ENCODE results near the gene TMEM222.

Gene TMEM222

GRCh38 chr1:27350663-27351540 lies 28.9 kb downstream of the TMEM222 start:
- H3K79me2 ChIP-seq (ENCODE audit: insufficient read depth, low read length): peaks cover 6% of the 10 kb centered on the region; the same call in 1 of the 2 replicates
- TF ChIP-seq EZH2phosphoT487 (IDR thresholded peaks at IDR 0.05; ENCODE audit: borderline replicate concordance): no peak
- no peak for TF ChIP-seq CTCF (conservative IDR thresholded peaks at IDR 0.05; ENCODE audit: low read length)
- H3K4me1 ChIP-seq (ENCODE audit: insufficient read depth, low read length, poor library complexity, severe bottlenecking): peaks cover 3% of the 10 kb centered on the region
- peaks cover 5% of the 10 kb centered on the region; the same call in 1 of the 2 replicates for H3K36me3 ChIP-seq (ENCODE audit: insufficient read depth, low read length)
- no peak overlapping the region for H2AFZ ChIP-seq (ENCODE audit: low read length)
- no peak overlapping the region for H3K4me2 ChIP-seq (ENCODE audit: low read depth, low read length, poor library complexity, severe bottlenecking)
- no peaks in the 10 kb centered on the region for H3K9me2 ChIP-seq (replicated peaks; ENCODE audit: low read depth, low read length)
- no peak overlapping the region for H3K4me3 ChIP-seq (ENCODE audit: low read length, poor library complexity, severe bottlenecking)
- no peaks in the 10 kb centered on the region for H3F3A ChIP-seq (ENCODE audit: low read depth)
- no peak overlapping the region for H3K9ac ChIP-seq (ENCODE audit: low read depth, low read length, poor library complexity, severe bottlenecking)
- H3K27me3 ChIP-seq (ENCODE audit: insufficient read depth, low read length, poor library complexity, severe bottlenecking): no peaks in the 10 kb centered on the region
- H4K20me1 ChIP-seq (ENCODE audit: insufficient read depth, low read length, poor library complexity, severe bottlenecking): no peaks in the 10 kb centered on the region
- H3K9me3 ChIP-seq (ENCODE audit: insufficient read depth, low read depth, low read length): no peaks in the 10 kb centered on the region

- no peaks in the 10 kb centered on the region for H3F3A ChIP-seq (ENCODE audit: low read depth)
- H4K20me1 ChIP-seq (ENCODE audit: insufficient read depth, low read length, poor library complexity, severe bottlenecking): no peaks in the 10 kb centered on the region
- peaks cover 5% of the 10 kb centered on the region; the same call in 1 of the 2 replicates for H3K36me3 ChIP-seq (ENCODE audit: insufficient read depth, low read length)
- no peak overlapping the region for H2AFZ ChIP-seq (ENCODE audit: low read length)
- no peaks in the 10 kb centered on the region for H3K9me2 ChIP-seq (replicated peaks; ENCODE audit: low read depth, low read length)
- H3K79me2 ChIP-seq (ENCODE audit: insufficient read depth, low read length): no peaks in the 10 kb centered on the region
- TF ChIP-seq EZH2phosphoT487 (IDR thresholded peaks at IDR 0.05; ENCODE audit: borderline replicate concordance): no peak
- no peak for TF ChIP-seq CTCF (conservative IDR thresholded peaks at IDR 0.05; ENCODE audit: low read length)
- H3K9ac ChIP-seq (ENCODE audit: low read depth, low read length, poor library complexity, severe bottlenecking): no peak overlapping the region
- H3K4me2 ChIP-seq (ENCODE audit: low read depth, low read length, poor library complexity, severe bottlenecking): no peak overlapping the region
- H3K4me3 ChIP-seq (ENCODE audit: low read length, poor library complexity, severe bottlenecking): no peak overlapping the region
- H3K4me1 ChIP-seq (ENCODE audit: insufficient read depth, low read length, poor library complexity, severe bottlenecking): no peaks in the 10 kb centered on the region
- H3K9me3 ChIP-seq (ENCODE audit: insufficient read depth, low read depth, low read length): no peaks in the 10 kb centered on the region
- no peaks in the 10 kb centered on the region for H3K27me3 ChIP-seq (ENCODE audit: insufficient read depth, low read length, poor library complexity, severe bottlenecking)
Measured at GRCh38 chr1:27351541-27352107, 29.7 kb downstream of the TMEM222 start.

GRCh38 chr1:27353166-27353565 lies 31.2 kb downstream of the TMEM222 start:
- no peaks in the 10 kb centered on the region for H3K79me2 ChIP-seq (ENCODE audit: insufficient read depth, low read length)
- H4K20me1 ChIP-seq (ENCODE audit: insufficient read depth, low read length, poor library complexity, severe bottlenecking): no peaks in the 10 kb centered on the region
- no peaks in the 10 kb centered on the region for H3K9me3 ChIP-seq (ENCODE audit: insufficient read depth, low read depth, low read length)
- no peaks in the 10 kb centered on the region for H3K4me1 ChIP-seq (ENCODE audit: insufficient read depth, low read length, poor library complexity, severe bottlenecking)
- H3K9me2 ChIP-seq (replicated peaks; ENCODE audit: low read depth, low read length): no peaks in the 10 kb centered on the region
- no peaks in the 10 kb centered on the region for H3K27me3 ChIP-seq (ENCODE audit: insufficient read depth, low read length, poor library complexity, severe bottlenecking)
- no peak overlapping the region for H2AFZ ChIP-seq (ENCODE audit: low read length)
- H3K4me3 ChIP-seq (ENCODE audit: low read length, poor library complexity, severe bottlenecking): no peak overlapping the region
- TF ChIP-seq EZH2phosphoT487 (IDR thresholded peaks at IDR 0.05; ENCODE audit: borderline replicate concordance) (no peak), CTCF (conservative IDR thresholded peaks at IDR 0.05; ENCODE audit: low read length) (no peak)
- no peaks in the 10 kb centered on the region for H3F3A ChIP-seq (ENCODE audit: low read depth)
- H3K4me2 ChIP-seq (ENCODE audit: low read depth, low read length, poor library complexity, severe bottlenecking): no peak overlapping the region
- H3K36me3 ChIP-seq (ENCODE audit: insufficient read depth, low read length): peaks cover 5% of the 10 kb centered on the region; the same call in 1 of the 2 replicates
- no peak overlapping the region for H3K9ac ChIP-seq (ENCODE audit: low read depth, low read length, poor library complexity, severe bottlenecking)

Data from Loucy (cell line).